ENCODE measurements around the gene GDE1.
A peak's percentile ranks its signal among the peaks of the same experiment; 100 is the strongest.
"Not testable (repeated sequence)": the region's sequence is repeated elsewhere in the genome, so short reads cannot be mapped to it uniquely, and the experiment has no call there.

The GDE1 gene

GRCh38 chr16:19521471-19522396 lies at the start of gene GDE1:
Gene GDE1 (minus strand): TSS chr16:19522098. CDS start chr16:19521964, 134 bp downstream.
- peak; percentile 85 to 91 for DNase-seq (ENCODE audit: extremely low read depth in 1 of 2, low read depth in 1 of 2)

- DNase-seq (ENCODE audit: extremely low read depth in 1 of 2, low read depth in 1 of 2), result no peak
Measured at GRCh38 chr16:19567560-19567959, 45.7 kb upstream of the GDE1 start.

- DNase-seq (ENCODE audit: extremely low read depth in 1 of 2, low read depth in 1 of 2), result no peak
Measured at GRCh38 chr16:19566362-19566761, 44.5 kb upstream of the GDE1 start.

GRCh38 chr16:19563377-19563776 lies 41.5 kb upstream of the GDE1 start:
- no peak for DNase-seq (ENCODE audit: extremely low read depth in 1 of 2, low read depth in 1 of 2)

- no peak for DNase-seq (ENCODE audit: extremely low read depth in 1 of 2, low read depth in 1 of 2)
Measured at GRCh38 chr16:19560078-19560477, 38.2 kb upstream of the GDE1 start.

- DNase-seq (ENCODE audit: extremely low read depth in 1 of 2, low read depth in 1 of 2), result no peak
Measured at GRCh38 chr16:19559242-19559910, 37.5 kb upstream of the GDE1 start.

- peak in 1 of 2 donors; percentile 16 for DNase-seq (ENCODE audit: extremely low read depth in 1 of 2, low read depth in 1 of 2)
Measured at GRCh38 chr16:19555938-19556771, 34.3 kb upstream of the GDE1 start.

GRCh38 chr16:19555186-19555937 lies 33.5 kb upstream of the GDE1 start, which contains the start of gene VPS35L:
Gene VPS35L (plus strand): TSS chr16:19555703. CDS start chr16:19555730, 27 bp downstream.
- peak; percentile 92 to 94 for DNase-seq (ENCODE audit: extremely low read depth in 1 of 2, low read depth in 1 of 2)

GRCh38 chr16:19549673-19550072 lies 27.8 kb upstream of the GDE1 start:
- no peak for DNase-seq (ENCODE audit: extremely low read depth in 1 of 2, low read depth in 1 of 2)

- no peak for DNase-seq (ENCODE audit: extremely low read depth in 1 of 2, low read depth in 1 of 2)
Measured at GRCh38 chr16:19548144-19548543, 26.2 kb upstream of the GDE1 start.

- DNase-seq (ENCODE audit: extremely low read depth in 1 of 2, low read depth in 1 of 2), result not testable (repeated sequence)
Measured at GRCh38 chr16:19543278-19543996, 21.5 kb upstream of the GDE1 start.

GRCh38 chr16:19542138-19542821 lies 20.4 kb upstream of the GDE1 start:
- DNase-seq (ENCODE audit: extremely low read depth in 1 of 2, low read depth in 1 of 2), result no peak

GRCh38 chr16:19540241-19540970 lies 18.5 kb upstream of the GDE1 start:
- no peak for DNase-seq (ENCODE audit: extremely low read depth in 1 of 2, low read depth in 1 of 2)

GRCh38 chr16:19532601-19533000 lies 10.7 kb upstream of the GDE1 start:
- no peak for DNase-seq (ENCODE audit: extremely low read depth in 1 of 2, low read depth in 1 of 2)

- DNase-seq (ENCODE audit: extremely low read depth in 1 of 2, low read depth in 1 of 2), result no peak
Measured at GRCh38 chr16:19528666-19529065, 6.8 kb upstream of the GDE1 start.

GRCh38 chr16:19527161-19527560 lies 5.3 kb upstream of the GDE1 start:
- DNase-seq (ENCODE audit: extremely low read depth in 1 of 2, low read depth in 1 of 2), result no peak

GRCh38 chr16:19525385-19525723 lies 3.5 kb upstream of the GDE1 start:
- no peak for DNase-seq (ENCODE audit: extremely low read depth in 1 of 2, low read depth in 1 of 2)

- no peak for DNase-seq (ENCODE audit: extremely low read depth in 1 of 2, low read depth in 1 of 2)
Measured at GRCh38 chr16:19524616-19525384, 2.9 kb upstream of the GDE1 start.
